OCI-LY1 (cell line): ENCODE results near the gene GNG5.

ENCODE experiments used
- EZH2 ChIP-seq: fragments of 200-600 bp; sonication (generic), shearing (Covaris generic); IDR thresholded peaks from 2 replicates; pipeline ENCODE4 v1.8.0; 2017; ENCODE audit warnings: borderline replicate concordance, mixed run types, mild to moderate bottlenecking, antibody characterized with exemption, low read length, moderate library complexity, mixed read lengths
- TF ChIP-seq, protein P1 (sequence below): fragments of 200-600 bp; sonication (generic), shearing (Covaris generic); IDR thresholded peaks from 2 replicates; pipeline ENCODE4 v1.5.1; 2017; ENCODE audit warnings: mild to moderate bottlenecking, antibody characterized with exemption, low read length, moderate library complexity, mixed read lengths

DNA sequence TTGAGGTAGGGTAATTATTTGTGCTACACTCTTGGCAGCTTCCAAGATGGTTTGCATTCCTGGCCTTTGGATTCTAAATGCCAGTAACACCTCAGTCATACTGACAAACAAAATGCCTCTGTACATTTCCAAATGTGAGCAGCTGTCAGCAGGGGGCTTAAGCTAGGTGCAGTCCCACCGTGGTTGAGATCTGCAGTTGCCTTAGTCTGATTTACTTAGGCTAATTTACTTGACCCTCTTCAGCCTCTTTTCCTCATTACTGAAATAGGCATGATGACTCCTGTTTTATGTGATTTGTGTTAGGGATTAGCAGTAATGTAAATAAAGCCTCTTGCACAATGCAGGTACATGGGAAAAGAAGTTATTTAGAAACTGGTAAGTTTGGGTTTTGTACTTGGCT, 13.7 kb downstream of the GNG5 start:
- TF ChIP-seq, protein P1, sequence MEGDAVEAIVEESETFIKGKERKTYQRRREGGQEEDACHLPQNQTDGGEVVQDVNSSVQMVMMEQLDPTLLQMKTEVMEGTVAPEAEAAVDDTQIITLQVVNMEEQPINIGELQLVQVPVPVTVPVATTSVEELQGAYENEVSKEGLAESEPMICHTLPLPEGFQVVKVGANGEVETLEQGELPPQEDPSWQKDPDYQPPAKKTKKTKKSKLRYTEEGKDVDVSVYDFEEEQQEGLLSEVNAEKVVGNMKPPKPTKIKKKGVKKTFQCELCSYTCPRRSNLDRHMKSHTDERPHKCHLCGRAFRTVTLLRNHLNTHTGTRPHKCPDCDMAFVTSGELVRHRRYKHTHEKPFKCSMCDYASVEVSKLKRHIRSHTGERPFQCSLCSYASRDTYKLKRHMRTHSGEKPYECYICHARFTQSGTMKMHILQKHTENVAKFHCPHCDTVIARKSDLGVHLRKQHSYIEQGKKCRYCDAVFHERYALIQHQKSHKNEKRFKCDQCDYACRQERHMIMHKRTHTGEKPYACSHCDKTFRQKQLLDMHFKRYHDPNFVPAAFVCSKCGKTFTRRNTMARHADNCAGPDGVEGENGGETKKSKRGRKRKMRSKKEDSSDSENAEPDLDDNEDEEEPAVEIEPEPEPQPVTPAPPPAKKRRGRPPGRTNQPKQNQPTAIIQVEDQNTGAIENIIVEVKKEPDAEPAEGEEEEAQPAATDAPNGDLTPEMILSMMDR = no peak
- no peak for TF ChIP-seq EZH2
